Activated CD4-positive, alpha-beta T cell treated with anti-CD3 and anti-CD28 coated beads, Interleukin-2, amount 50 U/mL, for 24 hours (primary cell): ENCODE measurements around the gene SCO1.
A peak's percentile ranks its signal among the peaks of the same experiment; 100 is the strongest.

Experiments
- DNase-seq, 2 donors: peaks; one replicate each; pipeline ENCODE4 v3.0.0-alpha.2; 2020; ENCODE audit warnings: low read depth in 1 of 2, low spot score in 1 of 2

Gene SCO1

GRCh38 chr17:10653987-10654386, 43.3 kb downstream of the SCO1 start:
- DNase-seq = no peak

DNA sequence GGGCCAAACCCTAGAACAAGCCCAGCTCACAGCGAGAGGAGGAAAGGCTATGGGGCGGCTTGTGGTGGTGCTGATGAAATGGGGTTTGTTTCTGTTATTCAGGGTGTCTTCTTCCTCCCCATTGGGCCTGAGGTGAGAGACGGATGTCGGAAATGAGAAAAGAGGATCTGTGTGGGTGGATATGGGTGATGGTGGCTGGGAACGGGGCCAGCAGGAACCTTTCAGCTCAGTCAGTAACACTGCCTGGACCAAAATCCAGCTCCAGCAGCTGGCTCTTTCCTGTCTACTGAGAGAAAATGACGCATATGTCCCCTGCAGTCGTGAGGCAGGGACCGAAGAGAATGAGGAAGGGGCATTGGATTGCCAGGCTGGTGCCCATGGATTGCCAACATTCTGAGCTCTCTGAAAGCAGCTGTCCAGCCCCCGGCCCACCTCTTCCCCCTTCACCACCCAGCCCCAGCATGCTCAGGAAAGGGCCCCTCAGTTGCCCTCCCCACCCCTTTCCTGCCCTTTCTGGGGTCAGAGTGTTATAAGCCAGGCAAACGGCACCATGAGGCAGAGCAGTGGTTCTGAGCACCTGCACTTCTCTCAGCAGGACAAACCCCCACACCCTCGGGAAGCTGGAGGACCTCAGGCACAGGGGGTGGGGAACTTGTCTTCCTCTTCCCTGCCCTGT, 44.2 kb downstream of the SCO1 start:
- no peak for DNase-seq

DNA sequence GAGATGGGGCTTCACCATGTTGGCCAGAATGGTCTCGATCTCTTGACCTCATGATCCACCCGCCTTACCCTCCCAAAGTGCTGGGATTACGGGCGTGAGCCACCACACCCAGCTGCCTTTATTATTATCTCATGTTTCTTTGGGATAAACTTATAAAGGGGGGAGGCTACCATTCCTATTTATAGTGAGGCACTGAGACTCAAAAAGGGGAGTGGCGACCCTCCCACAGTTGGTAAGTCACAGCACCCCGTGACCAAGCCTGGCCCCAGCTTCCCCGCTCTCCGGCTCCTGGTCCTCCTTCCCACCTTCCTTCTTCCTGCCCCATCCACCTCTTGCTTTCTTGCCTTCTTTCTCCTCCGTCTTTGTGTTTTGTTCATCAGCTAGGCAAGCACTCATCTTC, 45.4 kb downstream of the SCO1 start:
- DNase-seq = no peak

DNA sequence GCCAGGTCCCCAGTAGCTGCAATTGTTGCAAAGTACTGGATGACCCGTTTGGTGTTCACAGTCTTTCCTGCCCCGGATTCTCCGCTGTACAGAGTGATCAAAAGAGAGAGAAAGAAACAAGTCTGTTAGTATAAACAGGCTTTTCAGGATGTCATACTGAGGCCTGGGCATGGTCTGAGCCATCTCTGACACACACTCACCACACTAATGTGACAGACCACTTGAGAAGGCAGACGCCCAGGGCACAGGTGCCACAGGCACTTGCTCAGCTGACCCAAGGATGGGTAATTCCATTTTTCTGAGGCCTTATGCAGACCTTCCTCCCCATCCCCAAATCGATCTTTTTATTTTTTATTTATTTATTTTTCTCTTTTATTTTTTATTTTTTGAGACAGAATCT, 47.7 kb downstream of the SCO1 start:
- DNase-seq = no peak

GRCh38 chr17:10648956-10649355, 48.4 kb downstream of the SCO1 start:
- DNase-seq = no peak

DNA sequence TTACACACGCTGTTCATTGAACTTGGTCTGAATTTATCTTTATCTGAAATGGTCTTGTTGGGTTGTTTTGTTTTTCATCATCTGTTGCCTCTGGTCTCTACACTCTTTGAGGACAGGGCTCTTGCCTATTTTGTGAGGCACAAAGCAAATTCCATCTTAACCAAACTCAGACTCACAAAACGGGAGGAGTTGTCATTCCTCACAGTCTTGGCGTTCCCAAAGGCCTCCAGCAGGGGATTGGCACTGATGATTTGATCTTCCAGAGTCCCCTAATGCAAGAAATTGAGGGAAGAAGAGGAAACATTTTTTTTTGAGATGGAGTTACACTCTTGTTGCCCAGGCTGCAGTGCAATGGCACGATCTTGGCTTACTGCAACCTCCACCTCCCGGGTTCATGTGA, 49.0 kb downstream of the SCO1 start:
- no peak for DNase-seq

DNA sequence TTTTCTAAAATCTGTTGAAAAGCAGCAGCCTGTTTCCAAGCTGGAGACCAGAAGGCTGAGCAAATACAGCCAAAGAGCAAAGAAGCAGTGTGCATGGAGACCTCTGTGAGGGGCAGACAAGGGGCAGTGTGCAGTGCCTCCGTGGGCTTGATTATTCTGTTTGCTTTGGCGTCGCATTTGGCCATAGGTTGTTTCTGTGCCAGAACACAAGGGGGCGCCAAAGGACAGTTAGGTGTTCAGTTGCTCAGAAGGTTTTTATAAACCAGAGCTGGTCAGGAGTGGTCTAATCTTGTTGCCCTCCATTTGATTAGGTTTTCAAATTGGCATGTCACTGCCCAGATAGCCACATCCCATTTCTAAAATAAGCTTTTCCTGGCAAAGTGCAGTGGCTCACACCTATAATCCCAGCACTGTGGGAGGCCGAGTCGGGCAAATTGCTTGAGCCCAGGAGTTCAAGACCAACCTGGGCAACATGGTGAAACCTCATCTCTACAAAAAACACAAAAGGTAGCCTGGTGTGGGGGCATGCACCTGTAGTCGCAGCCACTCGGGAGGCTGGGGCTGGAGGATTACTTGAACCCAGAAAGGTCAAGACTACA, 50.8 kb downstream of the SCO1 start:
- peak; percentile 45 to 69 for DNase-seq

DNA sequence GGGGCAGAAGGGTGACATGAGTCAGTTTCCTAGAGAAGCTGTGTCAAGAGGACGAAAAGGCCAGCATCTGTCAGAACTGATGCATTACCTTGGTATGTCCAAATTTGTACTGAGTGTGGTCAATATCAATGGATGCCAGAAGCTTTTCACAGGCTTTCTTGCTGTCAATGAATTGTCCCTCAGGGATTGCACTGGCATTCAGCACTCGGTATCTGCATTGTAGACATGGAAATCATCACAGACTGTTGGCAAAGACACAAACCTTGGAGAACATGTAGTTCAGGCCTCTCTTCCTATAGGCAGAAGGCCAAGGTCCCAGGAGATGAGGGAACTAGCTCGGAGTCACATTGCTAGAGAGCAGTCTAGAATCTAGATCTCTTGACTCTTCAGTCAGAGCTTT, 56.9 kb downstream of the SCO1 start:
- no peak for DNase-seq

GRCh38 chr17:10638151-10638550, 59.2 kb downstream of the SCO1 start:
- no peak for DNase-seq

DNA sequence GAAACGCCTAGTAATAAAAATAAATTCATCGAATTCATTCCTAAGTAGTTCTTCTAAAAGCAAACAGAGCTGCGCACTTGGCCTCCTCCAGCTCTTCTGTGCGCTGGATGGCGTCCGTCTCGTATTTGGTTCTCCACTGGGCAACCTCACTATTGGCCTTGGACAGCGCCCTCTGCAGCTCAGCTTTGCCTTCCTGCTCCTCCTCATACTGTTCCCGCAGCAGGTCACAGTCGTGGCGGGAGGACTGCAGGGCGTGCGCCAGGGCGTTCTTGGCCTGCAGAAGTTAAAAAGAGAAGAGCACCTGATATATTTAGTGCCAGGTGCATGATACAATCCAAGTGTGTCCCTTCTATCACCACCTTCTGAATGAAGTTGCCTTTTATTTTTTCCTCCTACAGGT, 62.0 kb downstream of the SCO1 start:
- DNase-seq = no peak

DNA sequence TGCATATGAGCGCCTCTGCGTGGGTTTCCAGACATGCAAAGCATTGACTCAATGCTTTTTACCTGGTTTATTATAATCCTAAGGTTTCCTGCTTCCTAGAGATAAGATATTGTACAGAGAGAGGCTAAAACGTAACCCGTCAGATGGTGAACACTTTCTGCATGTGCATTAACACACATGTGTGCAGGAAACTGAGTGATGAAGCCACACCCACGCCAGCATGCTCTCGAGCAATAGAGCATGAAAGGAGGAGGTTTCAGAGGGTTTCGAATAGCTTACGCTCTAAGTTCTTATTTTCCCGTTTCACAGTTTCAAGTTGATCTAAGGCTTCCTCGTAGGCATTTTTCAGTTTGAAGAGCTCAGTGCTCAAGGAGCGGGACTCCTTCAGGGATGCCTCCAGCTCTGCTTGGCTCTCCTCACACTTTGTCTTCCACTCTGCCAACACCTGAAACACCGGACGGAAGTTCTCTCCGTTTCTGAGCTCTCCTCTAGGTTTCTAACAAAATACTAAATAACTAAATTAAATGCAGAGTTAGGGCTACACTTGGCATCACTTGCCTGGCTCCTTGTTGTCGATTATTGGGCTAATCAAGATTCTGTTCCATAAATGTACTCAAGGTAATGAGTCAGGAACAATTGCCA, 63.5 kb downstream of the SCO1 start:
- DNase-seq = no peak

GRCh38 chr17:10631701-10632100, 65.6 kb downstream of the SCO1 start:
- no peak for DNase-seq

- no peak for DNase-seq
These were observed 66.2 kb downstream of the SCO1 start for GRCh38 chr17:10631048-10631700.

GRCh38 chr17:10629706-10630105, 67.6 kb downstream of the SCO1 start:
- DNase-seq = no peak

- no peak for DNase-seq
These were observed 68.6 kb downstream of the SCO1 start for GRCh38 chr17:10628756-10629155.

- no peak for DNase-seq
These were observed 70.9 kb downstream of the SCO1 start for GRCh38 chr17:10626390-10626789.

- DNase-seq = no peak
These were observed 72.4 kb downstream of the SCO1 start for GRCh38 chr17:10624969-10625368.

DNA sequence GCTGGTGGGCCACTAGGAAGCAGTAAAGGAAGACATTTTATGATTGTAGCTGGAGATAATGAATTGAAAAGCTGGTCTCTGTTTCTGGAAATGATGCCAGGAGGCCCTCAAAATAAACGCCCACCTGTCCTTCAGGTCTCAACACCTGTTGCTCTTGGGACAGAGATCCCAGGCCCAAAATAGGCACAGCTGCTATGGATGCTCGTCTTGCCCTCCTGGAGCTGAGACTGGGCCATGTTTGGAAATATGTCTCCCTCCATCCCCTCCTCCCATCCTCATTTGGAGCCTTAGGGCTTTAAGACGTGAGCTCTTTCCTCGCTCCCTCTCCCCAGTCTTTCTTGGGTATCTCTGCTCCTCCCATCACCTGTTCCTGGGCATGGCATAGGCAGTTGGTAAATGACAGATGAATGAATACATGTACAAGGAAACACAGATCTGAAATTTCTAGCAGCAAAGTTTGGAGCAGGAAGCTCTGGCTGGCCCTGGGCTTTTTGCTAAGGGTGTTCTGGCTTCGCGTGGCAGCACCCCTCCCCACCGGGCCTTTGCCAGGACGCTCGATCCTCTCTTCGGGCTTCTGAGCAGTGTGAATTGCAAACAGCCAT, 73.5 kb downstream of the SCO1 start:
- no peak for DNase-seq

DNA sequence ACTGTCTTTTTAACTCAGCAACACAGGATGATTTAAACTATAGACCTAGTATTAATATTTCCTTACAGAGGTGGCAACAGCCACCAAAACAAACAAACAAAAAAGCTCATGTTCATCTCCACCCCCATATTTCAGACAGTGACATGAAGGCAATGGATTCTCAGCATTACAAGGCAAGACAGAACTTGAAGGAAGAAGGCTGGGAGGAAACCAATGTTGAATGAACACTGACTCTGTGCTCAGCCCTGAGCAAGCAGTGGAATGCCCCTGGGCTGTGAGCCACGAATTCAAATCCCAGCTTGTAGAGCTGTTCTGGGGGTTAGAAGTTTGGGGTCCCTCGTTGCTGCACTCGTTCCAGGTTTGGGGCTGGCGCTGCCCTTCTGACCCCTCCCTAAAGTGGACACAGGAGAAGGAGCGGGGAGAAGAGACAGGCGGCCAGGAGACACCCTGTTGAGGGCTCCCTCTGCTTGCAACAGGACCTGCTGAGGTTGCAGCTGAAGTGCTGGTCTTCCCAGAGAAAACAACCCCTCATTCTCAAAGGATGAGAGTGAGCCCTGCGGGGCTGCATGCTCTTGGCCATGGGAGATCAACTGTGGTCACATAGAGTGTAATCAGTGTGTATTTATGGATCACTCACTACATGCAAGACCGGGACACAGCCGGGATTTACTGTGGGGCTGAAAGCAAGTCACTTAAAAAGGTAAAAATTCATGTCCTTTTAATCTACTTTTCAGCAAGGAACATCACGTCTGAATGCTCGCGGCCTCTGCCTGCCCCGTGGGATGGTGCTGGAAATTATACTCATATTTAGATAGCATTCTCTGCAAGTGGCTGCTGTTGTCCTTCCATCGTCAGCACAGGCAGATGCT, 74.5 kb downstream of the SCO1 start:
- DNase-seq = no peak
